NCI-H774 (cell line): ENCODE results near the gene ITPR2.
"Not testable (repeated sequence)": the region's sequence is repeated elsewhere in the genome, so short reads cannot be mapped to it uniquely, and the experiment has no call there.

Source experiments
- DNase-seq: peaks from one replicate; lab custom pipeline; 2025; lab: John Stamatoyannopoulos, UW

The ITPR2 gene

GRCh38 chr12:26786865-26787514, 46.0 kb downstream of the ITPR2 start:
- DNase-seq = no peak

- DNase-seq = no peak
Measured at GRCh38 chr12:26786491-26786864, 46.5 kb downstream of the ITPR2 start.

DNA sequence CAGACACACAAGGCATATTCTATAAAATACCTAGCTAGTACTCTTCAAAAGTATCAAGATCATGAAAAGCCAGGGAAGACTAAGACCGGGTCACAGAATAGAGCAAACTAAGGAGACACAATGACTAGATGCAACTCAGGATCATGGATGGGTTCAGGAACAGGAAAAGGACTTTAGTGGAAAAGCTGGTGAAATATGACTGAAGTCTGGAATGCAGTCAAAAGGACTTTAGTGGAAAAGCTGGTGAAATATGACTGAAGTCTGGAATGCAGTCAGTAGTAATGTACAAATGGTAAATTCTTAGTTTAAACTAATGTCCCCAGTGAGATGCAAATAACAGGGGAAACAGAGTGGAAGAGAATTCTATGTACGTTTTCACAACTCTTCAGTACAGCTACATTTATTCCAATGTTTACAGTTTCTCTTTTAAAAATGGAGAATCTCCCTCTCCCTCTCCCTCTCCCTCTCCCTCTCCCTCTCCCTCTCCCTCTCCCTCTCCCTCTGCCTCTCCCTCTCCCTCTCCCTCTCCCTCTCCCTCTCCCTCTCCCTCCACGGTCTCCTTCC, 49.1 kb downstream of the ITPR2 start:
- DNase-seq = not testable (repeated sequence)

GRCh38 chr12:26783131-26783526, 49.9 kb downstream of the ITPR2 start:
- DNase-seq = no peak

DNA sequence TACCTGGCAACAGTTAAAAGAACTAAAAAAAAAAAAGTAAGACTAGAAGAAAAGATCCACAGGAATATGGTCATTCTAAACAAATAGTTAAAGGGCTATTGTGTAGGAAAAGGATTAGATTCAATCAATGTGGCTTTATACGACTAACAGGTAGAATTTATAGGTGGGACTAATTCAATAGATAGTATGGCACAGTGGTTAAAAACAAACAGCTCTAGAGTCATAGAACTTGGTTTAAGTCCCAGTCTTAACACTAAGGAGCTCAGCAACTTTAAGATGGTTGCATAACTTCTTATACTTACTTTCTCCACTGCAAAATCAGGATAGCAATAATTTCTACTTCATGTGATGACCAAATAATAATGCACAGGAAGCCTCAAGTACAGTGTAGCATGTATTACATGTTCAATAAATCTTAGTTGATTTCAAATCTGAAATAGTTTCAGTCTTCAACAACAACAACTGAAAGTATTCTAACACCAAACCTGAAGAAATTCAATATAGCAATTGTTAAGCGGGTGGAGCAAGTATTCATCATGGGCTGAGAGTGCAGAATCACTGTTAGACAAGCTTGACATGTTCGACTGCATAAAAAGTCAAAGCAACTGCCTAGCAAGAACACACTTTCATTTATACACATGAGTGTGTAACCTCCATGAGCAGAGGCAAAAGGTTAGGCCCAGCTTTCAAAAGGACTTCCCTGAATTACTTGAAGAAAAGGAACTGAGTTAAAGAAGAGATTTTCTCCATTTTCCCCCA, 50.4 kb downstream of the ITPR2 start:
- no peak for DNase-seq

GRCh38 chr12:26780656-26781055, 52.3 kb downstream of the ITPR2 start:
- DNase-seq = not testable (repeated sequence)

DNA sequence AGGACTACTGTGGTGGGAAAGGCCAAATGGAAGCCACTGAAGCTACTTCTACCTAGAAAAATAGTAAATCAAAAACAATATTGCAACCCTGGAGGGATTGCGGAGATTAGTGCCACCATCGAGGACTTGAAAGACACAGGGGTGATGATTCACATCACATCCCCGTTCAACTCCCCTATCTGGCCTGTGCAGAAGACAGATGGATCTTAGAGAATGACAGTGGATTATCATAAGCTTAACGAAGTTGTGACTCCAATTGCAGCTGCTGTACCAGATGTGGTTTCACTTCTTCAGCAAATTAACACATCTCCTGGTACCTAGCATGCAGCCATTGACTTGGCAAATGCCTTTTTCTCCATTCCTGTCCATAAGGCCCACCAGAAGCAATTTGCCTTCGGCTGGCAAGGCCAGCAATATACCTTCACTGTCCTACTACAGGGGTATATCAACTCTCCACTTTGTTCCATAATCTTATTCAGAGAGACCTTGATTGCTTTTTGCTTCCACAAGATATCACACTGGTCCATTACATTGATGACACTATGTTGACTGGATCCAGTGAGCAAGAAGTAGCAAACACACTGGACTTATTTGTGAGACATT, 54.7 kb downstream of the ITPR2 start:
- not testable (repeated sequence) for DNase-seq

- DNase-seq = no peak
Measured at GRCh38 chr12:26777236-26777635, 55.8 kb downstream of the ITPR2 start.

DNA sequence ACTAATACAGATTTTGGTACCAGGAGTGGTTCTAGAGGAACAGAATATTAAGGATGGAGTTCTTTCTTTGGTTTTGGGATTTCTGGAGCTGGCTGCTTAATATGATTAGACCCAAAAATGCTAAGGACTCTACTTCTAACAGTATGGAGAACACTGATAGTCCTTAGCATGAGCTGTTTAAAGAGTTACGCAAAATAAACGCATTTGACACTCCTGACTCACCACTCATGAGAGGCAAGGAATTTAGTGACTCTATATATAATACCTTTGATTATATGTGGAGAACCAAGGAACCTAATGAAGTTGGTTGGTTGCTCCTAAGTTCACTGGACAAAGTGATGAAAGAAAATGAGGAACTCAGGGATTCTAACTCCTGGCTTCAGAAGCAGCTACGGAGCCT, 57.0 kb downstream of the ITPR2 start:
- not testable (repeated sequence) for DNase-seq

- peak; percentile 53 for DNase-seq
Measured at GRCh38 chr12:26773313-26774104, 59.5 kb downstream of the ITPR2 start.

GRCh38 chr12:26771861-26772260, 61.1 kb downstream of the ITPR2 start:
- no peak for DNase-seq

- no peak for DNase-seq
Measured at GRCh38 chr12:26770239-26771070, 62.5 kb downstream of the ITPR2 start.

GRCh38 chr12:26769611-26770010, 63.4 kb downstream of the ITPR2 start:
- no peak for DNase-seq

DNA sequence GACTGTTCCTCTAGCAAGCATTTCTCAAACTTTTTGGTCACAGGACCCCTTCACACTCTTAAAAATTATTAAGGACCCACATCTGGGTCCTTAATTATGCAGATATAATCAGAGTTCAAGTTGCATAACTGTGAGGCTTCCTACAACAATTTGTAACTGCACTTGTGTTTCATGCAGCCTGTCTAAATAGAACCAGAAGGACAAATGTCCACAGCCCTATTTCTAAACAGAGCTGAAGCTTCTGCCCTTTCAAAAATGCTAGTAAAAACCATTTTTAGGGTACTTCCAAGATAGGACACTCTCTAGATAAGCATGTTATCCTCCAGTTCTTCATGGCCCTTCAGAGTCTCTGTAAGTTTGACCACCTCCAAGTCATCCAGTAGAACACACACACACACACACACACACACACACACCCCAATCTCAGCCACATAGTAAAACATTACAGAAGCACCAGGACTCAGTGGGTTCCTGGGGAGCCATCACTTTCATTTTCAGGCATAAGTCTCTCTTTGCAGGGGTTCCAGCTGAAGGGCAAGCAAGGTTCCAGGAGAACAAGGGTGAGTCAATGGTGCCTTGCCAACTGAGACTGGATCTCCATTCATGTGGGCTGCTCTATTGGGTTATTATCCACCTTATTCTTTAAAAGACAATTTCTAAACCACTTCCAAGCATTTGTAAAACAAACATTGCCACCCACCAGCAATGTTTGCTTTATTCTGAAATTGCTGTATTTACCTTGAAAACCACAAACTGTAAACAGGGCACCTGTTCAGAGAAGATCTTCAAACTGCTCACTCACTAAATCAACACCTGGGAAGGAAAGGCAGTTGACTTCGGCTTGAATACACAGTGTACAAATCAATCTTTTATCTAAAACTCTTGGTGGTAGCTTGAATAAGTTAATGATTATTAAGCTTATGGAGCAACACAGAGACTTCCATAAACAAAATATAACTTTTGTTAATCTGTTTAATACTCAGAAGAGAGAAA, 64.1 kb downstream of the ITPR2 start:
- peak; percentile 52 for DNase-seq

DNA sequence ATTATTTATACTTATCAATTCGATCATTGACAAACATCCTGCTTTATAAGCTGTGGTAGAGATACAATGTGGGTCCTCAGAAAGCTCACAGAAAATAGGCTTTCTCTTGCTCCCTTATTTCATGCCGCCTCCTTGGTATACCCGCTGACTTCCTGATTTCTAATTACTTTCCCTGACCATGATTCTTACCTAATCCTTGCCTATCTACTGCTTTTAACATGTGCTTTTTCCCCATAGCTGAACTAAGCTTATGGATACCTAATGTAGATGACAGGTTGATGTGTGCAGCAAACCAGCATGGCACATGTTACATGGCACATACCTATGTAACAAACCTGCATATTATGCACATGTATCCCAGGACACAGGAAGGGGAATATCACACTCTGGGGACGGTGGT, 65.1 kb downstream of the ITPR2 start:
- DNase-seq = no peak

- no peak for DNase-seq
Measured at GRCh38 chr12:26767116-26767515, 65.9 kb downstream of the ITPR2 start.

DNA sequence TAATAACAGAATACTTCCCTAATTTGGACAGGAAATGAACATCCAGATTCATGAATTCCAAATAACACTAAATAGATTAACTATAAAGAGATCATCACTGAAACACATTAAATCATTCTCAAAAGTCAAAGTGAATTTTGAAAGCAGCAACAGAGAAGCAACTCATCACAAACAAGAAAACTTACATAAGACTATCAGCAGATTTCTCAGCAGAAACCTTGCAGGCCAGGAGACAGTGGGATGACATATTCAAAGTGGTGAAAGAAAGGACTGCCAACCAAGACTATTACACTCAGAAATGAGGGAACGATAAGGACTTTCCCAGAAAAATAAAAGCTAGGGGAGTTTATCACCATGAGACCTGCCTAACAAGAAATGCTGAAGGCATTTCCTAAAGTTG, 70.8 kb downstream of the ITPR2 start:
- DNase-seq = no peak

DNA sequence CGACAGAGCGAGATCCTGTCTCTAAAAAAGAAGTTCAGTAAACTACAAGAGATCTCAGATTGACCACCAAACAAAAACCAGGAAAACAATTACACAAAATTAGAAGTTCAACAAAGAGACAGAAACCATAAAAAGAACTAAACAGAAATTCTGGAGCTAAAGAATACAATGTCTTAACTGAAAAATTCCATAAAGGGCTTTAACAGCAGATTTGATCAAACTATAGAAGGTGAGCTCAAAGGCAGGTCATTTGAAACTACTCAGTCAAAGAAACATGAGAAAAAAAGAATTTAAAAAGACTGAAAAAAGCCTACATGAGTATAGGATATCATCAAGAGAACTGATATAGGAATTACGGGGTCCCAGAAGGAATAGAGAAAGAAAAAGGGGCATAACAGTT, 71.2 kb downstream of the ITPR2 start:
- no peak for DNase-seq

DNA sequence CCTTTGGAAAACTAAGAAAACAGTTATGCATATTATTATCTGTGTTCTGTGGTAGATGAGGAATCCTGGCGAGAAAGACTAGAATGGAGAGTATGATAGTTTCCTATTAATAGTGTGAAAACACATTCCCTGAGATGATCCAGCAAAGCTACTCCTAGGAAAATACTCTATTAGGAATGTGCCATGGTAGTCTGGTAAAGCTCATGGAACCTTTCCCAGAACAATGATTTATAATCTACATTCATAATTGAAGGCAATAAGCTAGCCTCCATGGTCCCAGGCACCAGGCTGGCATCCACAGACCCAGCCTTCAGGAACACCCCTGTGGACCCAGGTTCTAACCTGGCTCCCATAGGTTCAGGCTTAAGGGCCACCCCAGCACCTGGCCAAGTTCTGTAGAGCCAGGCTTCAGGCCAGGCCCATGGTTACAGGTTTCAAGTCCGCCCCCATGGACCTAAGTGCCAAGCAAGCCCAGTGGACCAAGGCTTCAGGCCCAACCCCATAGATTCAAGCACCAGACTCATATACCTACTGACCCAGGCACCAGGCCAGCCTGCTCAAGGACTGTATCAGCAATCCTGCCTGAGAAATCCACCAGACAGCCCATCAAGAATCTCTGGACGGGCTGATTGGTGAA, 72.2 kb downstream of the ITPR2 start:
- DNase-seq = no peak

DNA sequence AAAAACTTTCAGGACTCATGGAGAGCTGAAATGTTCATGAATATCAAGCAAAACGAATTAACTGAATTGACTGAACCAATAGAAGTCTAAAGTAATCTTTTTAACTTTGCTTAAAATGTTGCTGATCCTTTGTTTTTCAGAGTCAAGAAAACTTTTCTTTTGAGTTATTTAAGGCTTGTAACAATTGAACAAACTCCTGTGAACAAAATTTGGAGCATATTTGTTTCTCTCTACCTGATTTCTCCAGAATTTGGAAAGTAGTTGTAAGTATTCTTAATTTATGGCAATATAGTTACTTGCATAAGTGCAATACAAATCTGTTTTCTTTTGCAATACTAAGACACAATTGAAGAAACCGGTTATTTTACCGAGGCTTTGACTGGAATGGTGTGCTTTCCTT, 77.6 kb downstream of the ITPR2 start:
- not testable (repeated sequence) for DNase-seq
